Prostate gland (tissue), 2 donors: ENCODE results near the gene PPM1A.

Experiments
- POLR2A ChIP-seq: fragments of 450-650 bp; IDR thresholded peaks from one replicate; pipeline ENCODE4 v1.6.1; 2016; ENCODE audit warnings: antibody characterized with exemption, mild to moderate bottlenecking
- POLR2AphosphoS5 ChIP-seq: sonication (generic); formaldehyde crosslinking; IDR thresholded peaks from one replicate; pipeline ENCODE4 v1.6.1; 2017; ENCODE audit warnings: antibody characterized with exemption
- TF ChIP-seq, protein P1 (sequence below), 4 experiments: fragments of 200-600 bp in 2 of 4; fragments of 450-650 bp in 2 of 4; sonication (generic) in 2 of 4; IDR thresholded peaks; 1 replicate in 3 of 4; 2 replicates in 1 of 4; pipeline ENCODE4 v1.5.1; 2016 to 2019; ENCODE audit warnings: antibody characterized with exemption in 4 of 4, mild to moderate bottlenecking in 2 of 4, moderate library complexity in 2 of 4

DNA sequence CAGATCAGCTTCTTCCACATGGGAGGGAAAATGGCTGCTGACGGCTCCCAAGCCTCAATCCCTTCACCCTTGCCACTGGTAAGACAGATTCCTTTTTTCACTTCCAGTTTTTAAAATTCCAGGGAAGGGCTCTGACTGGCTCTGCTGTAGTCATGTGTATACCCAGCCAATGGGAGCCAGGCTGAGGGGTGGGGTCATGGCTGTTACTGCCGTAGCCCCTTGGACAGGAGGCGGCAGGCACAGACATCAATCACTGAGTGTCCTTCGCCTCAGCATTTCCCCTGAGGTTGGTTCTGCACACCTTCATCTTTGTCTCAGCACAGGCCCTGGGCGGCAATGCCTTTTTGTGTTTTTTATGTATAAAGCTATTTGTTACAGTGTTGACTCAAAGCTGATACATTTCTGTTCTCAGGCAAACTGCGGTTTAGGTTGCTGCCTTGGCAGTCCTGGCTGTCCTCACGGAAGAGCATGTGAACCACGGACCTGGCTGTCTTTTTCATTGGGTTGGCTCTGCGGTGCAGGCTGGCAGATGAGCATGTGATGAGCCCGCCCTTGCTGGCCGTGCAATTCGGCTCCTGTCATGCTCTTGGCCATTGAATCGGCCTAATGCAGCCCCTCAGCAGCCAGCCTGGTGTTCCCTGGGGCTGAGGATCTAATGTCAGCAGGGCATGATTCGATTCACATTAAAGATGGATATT lies 74.3 kb downstream of the PPM1A start:
- TF ChIP-seq, protein P1, sequence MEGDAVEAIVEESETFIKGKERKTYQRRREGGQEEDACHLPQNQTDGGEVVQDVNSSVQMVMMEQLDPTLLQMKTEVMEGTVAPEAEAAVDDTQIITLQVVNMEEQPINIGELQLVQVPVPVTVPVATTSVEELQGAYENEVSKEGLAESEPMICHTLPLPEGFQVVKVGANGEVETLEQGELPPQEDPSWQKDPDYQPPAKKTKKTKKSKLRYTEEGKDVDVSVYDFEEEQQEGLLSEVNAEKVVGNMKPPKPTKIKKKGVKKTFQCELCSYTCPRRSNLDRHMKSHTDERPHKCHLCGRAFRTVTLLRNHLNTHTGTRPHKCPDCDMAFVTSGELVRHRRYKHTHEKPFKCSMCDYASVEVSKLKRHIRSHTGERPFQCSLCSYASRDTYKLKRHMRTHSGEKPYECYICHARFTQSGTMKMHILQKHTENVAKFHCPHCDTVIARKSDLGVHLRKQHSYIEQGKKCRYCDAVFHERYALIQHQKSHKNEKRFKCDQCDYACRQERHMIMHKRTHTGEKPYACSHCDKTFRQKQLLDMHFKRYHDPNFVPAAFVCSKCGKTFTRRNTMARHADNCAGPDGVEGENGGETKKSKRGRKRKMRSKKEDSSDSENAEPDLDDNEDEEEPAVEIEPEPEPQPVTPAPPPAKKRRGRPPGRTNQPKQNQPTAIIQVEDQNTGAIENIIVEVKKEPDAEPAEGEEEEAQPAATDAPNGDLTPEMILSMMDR (IDR thresholded peaks at IDR 0.05): no peak
- TF ChIP-seq POLR2A: no peak
- TF ChIP-seq POLR2AphosphoS5: no peak
